ENCODE measurements around the gene KRT78. TPM values are rescaled to one million over a fixed set of nuclear protein-coding genes. Genes with fewer than 3 reads are reported as not detected.

KRT78 gene
- total RNA-seq, 1 donor = not detected

DNA sequence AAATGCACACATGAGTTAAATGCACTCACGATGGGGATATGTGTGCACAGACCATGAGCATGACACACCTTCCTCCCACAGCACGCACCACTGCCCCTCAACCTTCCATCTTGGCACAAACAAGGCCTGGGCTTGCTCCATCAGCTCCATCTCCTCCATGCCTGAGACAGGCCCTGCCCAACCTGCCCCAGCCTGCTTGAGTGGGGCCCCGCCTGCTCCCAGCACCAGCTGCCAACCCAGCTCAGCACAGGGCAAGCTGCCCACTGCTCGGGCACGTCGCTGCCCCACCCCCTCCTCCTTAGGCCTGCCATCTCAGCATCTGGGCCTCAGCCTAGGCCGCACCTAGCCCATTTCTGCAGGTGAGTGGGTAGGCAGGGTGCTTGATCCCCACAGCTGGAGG is 27.6 kb upstream of the KRT78 start:
- no peaks in the 10 kb centered on the region for H3K9me3 ChIP-seq (ENCODE audit: low read depth, low read length)
- peaks cover 31% of the 10 kb centered on the region for H3K4me1 ChIP-seq (ENCODE audit: insufficient read depth, low read length)
- no peaks in the 10 kb centered on the region for H3K27me3 ChIP-seq (ENCODE audit: insufficient read depth, low read length)
- no peak overlapping the region for H3K4me3 ChIP-seq (ENCODE audit: low read length)

DNA sequence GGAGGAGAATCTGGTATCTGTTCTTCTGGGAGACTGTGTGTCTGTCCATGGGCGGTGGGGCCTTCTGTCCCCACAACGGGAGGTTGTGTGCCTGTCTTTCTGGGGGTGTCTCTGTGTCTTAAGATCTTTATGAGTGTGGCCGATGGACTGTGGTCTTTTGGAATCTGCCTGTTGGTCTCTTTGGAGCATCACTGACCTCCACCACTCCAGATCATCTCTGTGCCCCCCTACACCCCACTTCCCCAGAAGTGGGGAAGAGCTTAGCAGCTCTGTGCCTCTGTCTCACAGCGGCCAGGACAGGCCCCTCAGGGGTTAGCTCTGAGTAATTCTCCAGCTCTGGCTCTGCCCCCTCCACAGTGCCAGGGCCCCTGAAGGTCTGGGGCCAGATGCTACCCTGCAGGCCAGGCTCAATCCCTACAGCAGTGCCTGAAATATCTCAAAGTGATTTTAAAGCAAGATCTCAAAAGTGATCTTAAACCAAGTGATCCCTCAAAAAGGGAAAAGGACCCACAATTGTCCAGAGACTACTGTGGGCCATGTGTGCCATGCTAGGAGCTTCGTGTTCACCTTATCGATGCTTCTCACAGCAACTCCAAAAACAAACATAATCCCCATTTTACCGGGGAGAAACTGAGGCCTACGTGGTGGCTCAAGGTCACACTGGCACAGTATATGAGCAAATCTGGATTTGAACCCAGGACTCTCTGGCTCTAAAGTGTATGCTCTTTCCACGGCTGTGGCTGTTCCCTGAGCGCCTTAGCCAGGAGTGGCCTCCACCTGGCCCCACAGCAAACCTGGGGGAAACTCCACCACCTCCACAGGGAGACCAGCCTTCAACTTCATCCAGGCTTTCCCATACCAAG is 26.0 kb upstream of the KRT78 start:
- H3K4me1 ChIP-seq (ENCODE audit: insufficient read depth, low read length) = peaks cover 40% of the 10 kb centered on the region
- H3K27me3 ChIP-seq (ENCODE audit: insufficient read depth, low read length) = no peaks in the 10 kb centered on the region
- H3K9me3 ChIP-seq (ENCODE audit: low read depth, low read length) = no peaks in the 10 kb centered on the region
- H3K4me3 ChIP-seq (ENCODE audit: low read length) = peak overlapping the region; percentile 10

DNA sequence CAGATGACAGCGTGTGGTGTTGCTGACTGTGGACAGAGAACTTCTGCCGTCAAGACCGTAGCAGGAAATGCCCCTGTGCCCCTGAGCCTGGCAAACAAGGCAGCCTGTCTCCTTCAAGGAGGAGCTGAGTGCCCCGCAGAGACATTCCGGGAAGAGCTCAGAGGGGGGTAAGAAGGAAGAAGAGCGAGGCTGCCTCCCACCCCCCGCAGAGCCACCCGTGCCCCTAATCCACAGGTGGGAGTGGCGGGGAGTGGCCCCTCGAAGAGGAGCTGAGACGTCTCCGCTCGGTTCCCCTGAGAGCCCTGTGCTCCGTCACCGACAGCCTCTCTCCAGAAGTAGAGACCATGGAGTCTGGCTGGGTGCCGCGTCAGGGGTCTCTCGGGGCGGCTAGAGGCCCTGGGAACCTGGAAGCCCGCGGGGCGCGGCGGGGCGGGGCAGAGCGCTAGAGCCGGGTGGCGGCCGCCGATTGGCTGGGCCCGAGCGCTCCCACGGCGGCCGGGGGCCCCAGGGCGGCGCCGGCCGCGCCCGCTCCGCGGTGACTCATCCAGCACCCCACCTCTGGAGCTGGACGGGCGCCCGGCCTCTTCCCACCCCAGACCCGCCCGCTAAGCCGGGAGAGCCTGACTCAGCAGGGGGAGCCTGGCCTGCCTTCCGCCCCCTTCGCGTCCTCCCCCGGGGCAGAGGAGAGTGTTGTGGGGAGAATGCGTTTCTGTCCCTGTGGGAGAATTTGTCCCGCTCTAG is 25.2 kb upstream of the KRT78 start:
- Histone ChIP-seq H3K4me3 (ENCODE audit: low read length) (peak overlapping the region; percentile 36), H3K27me3 (ENCODE audit: insufficient read depth, low read length) (no peaks in the 10 kb centered on the region), H3K9me3 (ENCODE audit: low read depth, low read length) (no peaks in the 10 kb centered on the region), H3K4me1 (ENCODE audit: insufficient read depth, low read length) (peaks cover 34% of the 10 kb centered on the region)

DNA sequence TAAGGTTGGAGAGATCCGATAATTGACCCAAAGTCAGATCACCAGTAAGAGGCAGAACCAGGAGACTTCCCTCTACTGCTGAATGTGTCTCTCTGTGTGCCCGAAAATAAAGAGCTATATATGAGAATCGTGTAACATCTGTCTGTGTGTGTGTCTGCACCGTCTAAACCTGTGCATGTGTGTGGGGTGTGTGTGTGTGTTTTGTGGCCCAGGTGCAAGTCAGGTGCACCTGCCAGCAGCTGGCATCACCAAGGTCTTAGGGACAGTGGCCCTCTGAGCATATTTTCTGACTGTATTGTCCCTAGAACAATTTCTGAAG is 24.7 kb upstream of the KRT78 start:
- H3K9me3 ChIP-seq (ENCODE audit: low read depth, low read length) = no peaks in the 10 kb centered on the region
- H3K4me3 ChIP-seq (ENCODE audit: low read length) = no peak overlapping the region
- peaks cover 33% of the 10 kb centered on the region for H3K4me1 ChIP-seq (ENCODE audit: insufficient read depth, low read length)
- no peaks in the 10 kb centered on the region for H3K27me3 ChIP-seq (ENCODE audit: insufficient read depth, low read length)

DNA sequence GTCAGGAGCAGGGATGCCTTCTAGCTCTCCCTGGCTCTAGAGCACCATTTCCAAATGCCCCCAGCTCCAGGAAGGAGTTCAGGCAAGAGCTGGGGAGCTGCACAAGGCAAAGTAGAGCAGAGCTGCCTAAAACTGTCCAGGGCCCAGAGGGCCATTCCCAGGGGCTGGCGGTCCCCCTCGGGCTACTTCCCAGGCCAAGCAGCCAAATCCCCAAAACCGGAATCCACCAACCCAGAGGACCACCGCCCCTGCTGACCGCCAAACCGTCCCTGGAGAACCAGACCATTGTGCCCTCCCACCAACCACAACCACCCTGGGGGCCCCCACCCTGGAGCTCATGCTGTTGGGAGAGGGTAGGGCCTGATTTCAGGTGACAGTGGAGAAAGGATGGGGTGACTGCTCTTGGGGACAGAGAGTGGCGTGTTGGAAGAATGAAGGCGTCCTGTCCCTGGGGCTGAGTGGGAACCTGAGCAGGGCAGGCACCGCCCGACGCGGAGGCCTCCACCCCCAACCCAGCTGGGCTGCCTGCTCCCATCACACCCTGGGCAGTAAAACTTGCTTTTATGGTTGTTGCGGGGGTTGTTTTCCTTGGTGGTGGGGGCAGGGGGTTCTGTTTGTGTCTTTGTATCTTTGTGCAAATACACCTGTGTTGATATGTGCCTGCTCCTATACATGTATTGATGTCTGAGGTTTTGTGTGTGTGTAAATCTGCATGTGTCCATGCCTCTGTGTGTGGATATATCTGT is 24.0 kb upstream of the KRT78 start:
- Histone ChIP-seq H3K4me1 (ENCODE audit: insufficient read depth, low read length) (peaks cover 37% of the 10 kb centered on the region), H3K9me3 (ENCODE audit: low read depth, low read length) (no peaks in the 10 kb centered on the region), H3K4me3 (ENCODE audit: low read length) (no peak overlapping the region), H3K27me3 (ENCODE audit: insufficient read depth, low read length) (no peaks in the 10 kb centered on the region)

DNA sequence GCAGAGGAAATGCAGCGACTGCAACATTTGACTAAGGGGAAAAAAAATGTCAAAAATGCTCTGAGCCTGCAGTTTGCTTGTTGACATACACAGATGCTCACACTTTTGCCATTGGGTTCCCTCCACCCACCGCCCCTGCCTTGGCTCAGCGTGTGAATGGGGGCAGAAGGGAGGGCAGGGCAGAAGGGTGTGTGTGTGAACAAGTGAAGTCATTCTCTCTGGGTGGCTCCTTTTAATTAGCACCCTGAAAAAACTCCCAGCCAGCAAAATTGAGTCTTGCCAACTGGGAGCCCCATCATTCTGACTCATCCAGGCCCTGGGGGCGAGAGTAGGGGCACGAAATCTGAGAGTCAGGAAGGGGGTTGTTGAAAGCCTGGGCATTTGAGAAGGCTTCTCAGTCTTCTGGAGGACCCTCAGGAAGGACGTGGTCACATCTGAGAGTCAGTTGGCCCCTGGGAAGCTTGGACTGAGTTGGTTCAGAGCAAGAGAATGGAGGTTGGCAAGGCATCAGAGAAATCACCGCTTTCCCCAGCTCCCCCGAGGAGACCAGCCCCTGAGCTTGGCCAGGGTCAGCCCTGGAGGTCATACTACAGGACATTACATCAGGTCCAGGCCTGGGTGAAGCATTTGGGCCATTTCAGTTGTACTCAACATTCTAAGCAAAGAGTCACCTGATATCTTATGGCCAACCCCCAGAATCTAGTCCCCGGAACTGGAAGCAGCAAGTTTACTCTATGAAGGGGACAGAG is 22.7 kb upstream of the KRT78 start:
- H3K27me3 ChIP-seq (ENCODE audit: insufficient read depth, low read length) = no peaks in the 10 kb centered on the region
- no peaks in the 10 kb centered on the region for H3K9me3 ChIP-seq (ENCODE audit: low read depth, low read length)
- H3K4me3 ChIP-seq (ENCODE audit: low read length) = no peak overlapping the region
- peaks cover 45% of the 10 kb centered on the region for H3K4me1 ChIP-seq (ENCODE audit: insufficient read depth, low read length)

DNA sequence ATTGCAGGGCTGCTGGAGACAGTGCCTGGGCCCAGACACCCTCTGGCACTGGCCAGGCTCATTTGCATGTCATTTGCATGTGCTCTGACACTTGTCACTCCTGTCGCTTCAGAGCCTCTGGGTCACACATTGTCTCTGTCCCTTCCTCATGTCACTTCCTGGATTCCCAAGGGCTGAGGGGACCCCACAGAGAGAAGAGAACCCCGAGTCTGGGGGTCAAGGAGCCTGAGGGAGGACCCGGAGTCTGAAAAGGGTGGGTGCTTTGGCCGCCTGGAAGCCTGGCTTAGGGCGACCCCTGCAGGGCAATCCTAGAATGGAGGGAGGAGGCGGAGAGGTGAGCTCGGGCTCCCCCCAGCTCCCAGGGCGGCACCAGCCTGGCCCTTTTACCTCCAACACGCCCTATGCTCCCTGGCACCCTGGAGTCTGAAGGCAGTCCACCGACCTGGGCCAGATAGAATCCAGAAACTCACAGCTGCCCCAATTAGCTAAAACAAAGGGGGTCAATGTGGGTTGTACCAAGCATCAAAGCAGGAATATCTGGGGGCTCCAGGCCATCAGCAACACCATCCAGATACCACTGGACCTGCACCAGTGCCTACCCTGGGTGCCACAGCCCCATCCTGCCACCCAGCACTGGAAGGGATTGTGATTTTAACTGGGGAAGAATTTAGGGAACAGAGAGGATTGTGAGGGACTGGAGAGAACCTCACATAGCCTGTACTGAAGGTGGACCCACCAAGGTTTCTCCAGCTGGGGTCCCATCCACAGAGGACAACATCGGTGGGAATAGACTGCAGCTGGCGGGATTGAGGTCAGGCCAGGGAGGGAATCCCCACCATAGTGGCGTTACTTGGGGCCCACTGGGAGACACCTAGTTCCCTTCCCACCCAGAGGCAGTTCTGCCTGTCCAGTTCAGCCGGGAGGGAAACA is 21.8 kb upstream of the KRT78 start:
- peaks cover 45% of the 10 kb centered on the region for H3K4me1 ChIP-seq (ENCODE audit: insufficient read depth, low read length)
- no peak overlapping the region for H3K4me3 ChIP-seq (ENCODE audit: low read length)
- H3K27me3 ChIP-seq (ENCODE audit: insufficient read depth, low read length) = no peaks in the 10 kb centered on the region

DNA sequence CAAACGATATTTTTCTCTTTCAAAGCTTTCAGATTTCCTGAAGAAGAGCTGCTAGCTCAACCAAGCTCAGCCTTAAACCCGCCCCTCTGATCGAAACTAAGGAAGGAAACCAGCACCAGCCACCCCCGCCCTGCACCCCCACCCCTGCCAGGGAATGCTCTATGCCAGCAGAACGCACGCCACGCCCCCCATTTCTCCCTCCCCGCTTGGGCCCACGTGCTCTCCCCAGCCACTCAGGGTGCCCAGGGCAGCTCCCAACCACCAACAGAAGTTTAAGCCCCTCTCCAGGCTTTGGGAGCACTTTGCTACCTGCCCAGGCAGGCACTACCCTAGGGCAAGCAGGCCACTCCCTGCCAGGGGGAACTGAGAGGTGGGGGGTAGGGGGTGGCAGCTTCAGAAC is 18.8 kb upstream of the KRT78 start:
- Histone ChIP-seq H3K4me1 (ENCODE audit: insufficient read depth, low read length) (peaks cover 29% of the 10 kb centered on the region), H3K9me3 (ENCODE audit: low read depth, low read length) (no peaks in the 10 kb centered on the region), H3K27me3 (ENCODE audit: insufficient read depth, low read length) (no peaks in the 10 kb centered on the region), H3K4me3 (ENCODE audit: low read length) (no peak overlapping the region)

More for the DNA sequence above, 21.8 kb upstream of the KRT78 start:
- no peaks in the 10 kb centered on the region for H3K9me3 ChIP-seq (ENCODE audit: low read depth, low read length)

DNA sequence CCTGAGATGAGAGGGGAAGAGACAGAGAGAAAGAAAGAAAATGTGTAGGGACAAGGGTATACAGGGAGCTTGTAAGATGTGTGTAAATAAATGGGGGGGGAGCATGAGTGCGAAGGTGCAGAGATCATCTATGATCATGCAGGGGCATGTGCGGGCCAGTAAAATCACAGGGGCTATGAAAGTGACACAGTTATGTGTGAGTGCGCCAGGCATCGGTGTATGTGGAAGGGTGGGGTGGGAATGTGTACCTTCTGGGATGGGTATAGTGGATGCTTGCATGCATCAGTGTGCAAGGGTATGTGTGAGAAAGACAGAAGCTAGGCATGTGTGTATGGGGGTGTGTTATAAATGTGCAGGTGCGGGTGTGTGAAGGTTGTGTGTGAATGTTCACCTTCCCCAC is 18.4 kb upstream of the KRT78 start:
- Histone ChIP-seq H3K27me3 (ENCODE audit: insufficient read depth, low read length) (no peaks in the 10 kb centered on the region), H3K4me3 (ENCODE audit: low read length) (no peak overlapping the region)

DNA sequence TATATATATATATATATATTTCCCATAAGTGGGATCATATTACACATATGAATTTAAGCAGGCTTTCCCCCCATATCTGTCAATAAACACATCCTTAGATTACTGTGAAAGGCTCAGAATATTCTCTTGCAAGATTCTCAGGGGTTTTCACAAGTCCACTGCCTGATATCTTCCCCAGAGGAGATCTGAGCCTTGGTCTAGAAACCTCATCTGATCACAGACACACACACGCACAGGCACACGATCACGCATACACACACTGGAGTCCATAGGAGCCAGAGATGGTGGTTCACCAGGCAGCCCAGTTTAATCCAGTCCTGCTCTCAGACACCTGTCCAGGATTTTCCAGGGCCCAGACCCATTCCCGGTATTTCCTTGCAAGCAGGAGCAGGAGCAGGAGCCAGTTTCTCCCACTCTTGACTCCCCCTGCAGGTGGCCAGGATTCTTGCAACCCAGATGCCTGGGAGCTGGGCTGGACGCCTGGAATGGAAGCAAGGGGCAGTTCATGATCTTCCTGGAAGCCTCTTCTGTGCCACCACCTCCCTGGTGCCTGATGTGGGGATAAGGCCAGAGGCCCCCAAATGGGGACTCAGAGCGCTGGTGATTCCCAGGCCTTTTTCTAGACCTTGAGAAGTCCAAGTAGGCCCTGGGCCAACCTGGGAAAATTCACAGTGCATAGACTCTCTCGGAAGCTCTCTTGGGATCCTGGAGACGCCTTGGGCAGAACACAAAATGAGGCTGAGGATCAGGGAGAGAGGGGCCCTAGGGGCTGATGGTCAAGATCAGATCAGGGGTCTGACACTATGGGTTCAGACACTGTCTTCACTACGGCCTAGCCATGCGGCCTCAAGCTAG is 16.5 kb upstream of the KRT78 start:
- no peaks in the 10 kb centered on the region for H3K27me3 ChIP-seq (ENCODE audit: insufficient read depth, low read length)
- H3K4me3 ChIP-seq (ENCODE audit: low read length) = no peak overlapping the region
- H3K9me3 ChIP-seq (ENCODE audit: low read depth, low read length) = no peaks in the 10 kb centered on the region
- H3K4me1 ChIP-seq (ENCODE audit: insufficient read depth, low read length) = peaks cover 16% of the 10 kb centered on the region

More for the DNA sequence above, 18.4 kb upstream of the KRT78 start:
- peaks cover 29% of the 10 kb centered on the region for H3K4me1 ChIP-seq (ENCODE audit: insufficient read depth, low read length)
- H3K9me3 ChIP-seq (ENCODE audit: low read depth, low read length) = no peaks in the 10 kb centered on the region

DNA sequence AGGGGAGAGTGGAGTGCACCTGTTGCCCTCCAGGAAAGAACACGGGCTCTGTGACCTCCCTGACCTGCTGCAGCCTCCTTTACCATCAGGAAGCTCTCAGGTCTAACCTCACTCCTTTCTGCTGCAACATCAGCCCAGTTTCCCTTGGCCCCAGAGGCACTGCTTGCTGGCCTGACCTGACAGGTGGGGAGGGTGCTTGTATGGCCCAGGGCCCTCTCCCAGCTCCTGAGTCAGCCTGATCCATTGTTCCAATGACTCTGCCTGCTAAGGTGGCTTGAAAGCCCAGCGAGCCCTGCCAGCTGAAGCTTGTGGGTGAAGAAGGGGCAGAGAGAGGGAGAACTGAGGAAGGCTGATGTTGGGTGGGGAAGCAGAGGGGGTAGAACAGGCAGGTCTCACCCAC is 13.2 kb upstream of the KRT78 start:
- Histone ChIP-seq H3K4me3 (ENCODE audit: low read length) (no peak overlapping the region), H3K4me1 (ENCODE audit: insufficient read depth, low read length) (no peaks in the 10 kb centered on the region), H3K9me3 (ENCODE audit: low read depth, low read length) (no peaks in the 10 kb centered on the region), H3K27me3 (ENCODE audit: insufficient read depth, low read length) (no peaks in the 10 kb centered on the region)

DNA sequence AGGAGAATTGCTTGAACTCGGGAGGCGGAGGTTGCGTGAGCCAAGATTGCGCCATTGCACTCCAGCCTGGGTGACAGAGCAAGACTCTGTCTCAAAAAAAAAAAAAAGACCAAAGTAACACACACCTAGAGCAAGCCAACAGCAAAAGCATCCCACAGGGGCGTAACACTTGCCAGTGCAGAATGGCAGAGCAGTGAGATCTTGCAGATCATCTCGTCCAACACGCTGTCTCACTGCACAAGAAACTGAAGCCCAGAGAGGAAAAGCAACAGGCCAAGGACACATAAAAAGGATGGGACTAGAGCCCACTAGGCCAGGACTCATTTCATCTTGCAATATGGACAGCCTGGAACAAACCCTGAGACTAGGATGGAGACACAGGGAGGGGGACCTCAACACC is 12.7 kb upstream of the KRT78 start:
- Histone ChIP-seq H3K9me3 (ENCODE audit: low read depth, low read length) (no peaks in the 10 kb centered on the region), H3K4me3 (ENCODE audit: low read length) (no peak overlapping the region), H3K27me3 (ENCODE audit: insufficient read depth, low read length) (no peaks in the 10 kb centered on the region), H3K4me1 (ENCODE audit: insufficient read depth, low read length) (no peaks in the 10 kb centered on the region)

DNA sequence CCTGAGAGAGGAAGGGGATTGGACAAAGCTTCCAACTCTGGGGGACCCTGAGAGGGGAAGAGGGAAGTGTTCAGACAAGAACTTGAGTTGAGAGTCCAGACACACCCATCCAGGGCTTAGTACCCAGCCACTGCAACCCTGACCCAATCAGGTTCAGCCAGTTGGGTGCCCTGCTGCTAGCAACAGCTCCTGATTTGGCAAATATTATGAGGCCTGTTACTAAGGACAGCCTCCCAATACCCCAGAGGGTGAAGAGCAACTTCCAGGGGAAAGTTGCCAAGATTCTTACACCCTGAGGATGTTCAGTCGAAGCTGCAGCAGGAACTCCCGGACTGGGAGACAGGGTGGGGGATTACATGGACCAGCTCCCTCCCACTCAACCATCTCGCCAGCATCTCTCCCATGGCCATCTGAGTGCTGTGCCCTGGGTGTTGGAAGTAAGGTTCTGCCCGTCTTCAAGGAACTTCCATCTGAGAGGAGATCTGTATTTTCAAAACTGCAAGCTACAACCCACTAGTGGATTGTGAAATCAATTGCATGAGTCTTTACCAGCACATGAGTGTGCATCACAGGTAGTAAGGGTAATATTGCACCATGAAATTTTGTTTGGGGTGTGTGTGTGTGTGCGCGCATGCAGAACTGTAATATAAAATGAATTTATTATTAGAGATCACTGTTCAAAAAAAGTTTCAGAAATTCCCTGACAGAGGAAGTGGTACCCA is 11.5 kb upstream of the KRT78 start:
- no peaks in the 10 kb centered on the region for H3K9me3 ChIP-seq (ENCODE audit: low read depth, low read length)
- no peaks in the 10 kb centered on the region for H3K4me1 ChIP-seq (ENCODE audit: insufficient read depth, low read length)
- no peak overlapping the region for H3K4me3 ChIP-seq (ENCODE audit: low read length)
- no peaks in the 10 kb centered on the region for H3K27me3 ChIP-seq (ENCODE audit: insufficient read depth, low read length)
